ENCODE measurements around the gene KNTC1. TPM values are rescaled to one million over a fixed set of nuclear protein-coding genes. Genes with fewer than 3 reads are reported as not detected.

Gene KNTC1
- total RNA-seq, 2 donors from 2014 or later: 2.2 to 3.0 TPM

DNA sequence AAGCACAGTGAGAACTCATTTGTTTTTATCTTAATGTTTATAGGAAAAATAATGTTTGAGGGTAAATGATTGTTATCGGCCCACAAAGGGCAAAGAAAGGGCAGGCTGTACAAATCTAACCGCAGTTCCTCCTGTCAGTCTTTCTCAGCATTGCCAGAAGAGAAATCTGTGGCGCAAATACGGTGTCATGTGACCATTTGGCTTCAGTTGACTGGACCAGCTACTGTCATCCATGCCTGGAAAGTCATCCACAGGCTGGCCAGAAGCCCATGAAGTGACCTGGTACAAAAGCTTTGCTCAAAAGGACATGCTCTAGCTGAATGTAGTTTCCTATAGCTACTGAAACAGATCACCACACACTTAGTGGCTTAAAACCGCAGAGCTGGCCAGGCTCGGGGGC is 132.5 kb downstream of the KNTC1 start:
- H3K36me3 ChIP-seq: no peaks in the 10 kb centered on the region
- H3K27ac ChIP-seq: no peak overlapping the region
- H3K27me3 ChIP-seq: no peaks in the 10 kb centered on the region
- H3K4me1 ChIP-seq: no peaks in the 10 kb centered on the region
- no peak for DNase-seq (ENCODE audit: low spot score)
- H3K9me3 ChIP-seq: no peaks in the 10 kb centered on the region
- no peak overlapping the region for H3K4me3 ChIP-seq
- no peak for TF ChIP-seq CTCF (IDR thresholded peaks at IDR 0.05)

DNA sequence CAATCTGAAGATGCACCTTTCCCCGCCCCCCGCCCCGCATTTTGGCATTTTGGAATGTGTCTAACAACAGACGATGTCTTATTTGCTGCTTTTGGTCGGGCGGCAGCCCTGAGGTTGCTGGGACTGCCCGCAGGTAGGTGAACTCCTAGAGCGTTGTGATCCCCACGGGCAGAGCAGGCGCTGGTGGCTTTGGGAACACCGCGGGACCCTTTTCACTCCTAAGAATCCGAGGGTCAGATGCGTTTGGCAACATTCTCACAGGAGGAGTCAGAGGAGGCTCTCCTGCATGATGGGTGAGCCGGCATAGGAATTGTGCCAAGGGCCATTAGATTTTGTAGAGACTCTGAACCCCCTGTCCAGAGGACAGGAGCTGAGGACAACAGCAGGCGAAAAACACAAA is 134.2 kb downstream of the KNTC1 start:
- no peaks in the 10 kb centered on the region for H3K36me3 ChIP-seq
- no peaks in the 10 kb centered on the region for H3K27me3 ChIP-seq
- TF ChIP-seq CTCF (IDR thresholded peaks at IDR 0.05): no peak
- no peak overlapping the region for H3K27ac ChIP-seq
- H3K9me3 ChIP-seq: no peaks in the 10 kb centered on the region
- no peaks in the 10 kb centered on the region for H3K4me1 ChIP-seq
- no peak for DNase-seq (ENCODE audit: low spot score)
- no peak overlapping the region for H3K4me3 ChIP-seq

DNA sequence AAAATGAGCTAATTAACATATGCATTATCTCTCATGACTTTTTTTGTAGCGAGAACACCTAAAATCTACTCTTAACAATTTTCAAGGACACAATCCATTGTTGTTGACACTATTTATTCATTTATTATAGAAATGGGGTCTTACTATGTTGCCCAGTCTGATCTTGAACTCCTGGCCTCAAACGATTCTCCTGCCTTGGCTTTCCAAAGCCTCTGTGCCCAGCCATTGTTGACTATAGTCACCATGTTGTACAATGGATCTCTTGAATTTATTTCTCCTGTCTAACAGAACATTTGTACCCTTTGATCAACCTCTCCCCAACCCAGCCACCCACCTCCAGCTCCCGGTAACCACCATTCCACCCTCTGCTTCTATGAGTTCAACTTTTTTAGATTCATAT is 134.9 kb downstream of the KNTC1 start:
- no peak overlapping the region for H3K4me3 ChIP-seq

DNA sequence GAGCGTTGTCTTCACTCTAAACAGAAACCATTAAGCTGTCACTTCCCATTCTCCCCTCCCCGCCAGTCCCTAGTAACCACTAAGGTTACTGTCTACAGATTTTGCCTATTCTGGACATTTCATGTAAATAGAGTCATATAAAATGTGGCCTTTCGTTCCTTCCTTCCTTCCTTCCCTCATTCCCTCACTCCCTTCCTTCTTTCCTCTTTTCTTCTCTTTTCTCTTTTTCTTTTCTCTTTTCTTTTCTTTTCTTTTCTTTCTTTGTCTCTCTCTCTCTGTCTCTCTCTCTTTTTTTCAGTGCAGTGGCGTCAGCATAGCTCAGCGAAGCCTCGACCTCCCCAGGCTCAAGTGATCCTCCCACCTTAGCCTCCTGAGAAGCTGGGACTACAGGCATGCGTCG is 138.3 kb downstream of the KNTC1 start:
- no peak for TF ChIP-seq CTCF (IDR thresholded peaks at IDR 0.05)
- H3K9me3 ChIP-seq: no peaks in the 10 kb centered on the region

More for the DNA sequence above, 134.9 kb downstream of the KNTC1 start:
- Histone ChIP-seq H3K9me3 (no peaks in the 10 kb centered on the region), H3K27me3 (no peaks in the 10 kb centered on the region), H3K27ac (no peak overlapping the region), H3K4me1 (no peaks in the 10 kb centered on the region), H3K36me3 (no peaks in the 10 kb centered on the region)
- TF ChIP-seq CTCF (IDR thresholded peaks at IDR 0.05): no peak
- no peak for DNase-seq (ENCODE audit: low spot score)

GRCh38 chr12:122665759-122666158 is 138.7 kb downstream of the KNTC1 start:
- H3K4me1 ChIP-seq: no peaks in the 10 kb centered on the region
- H3K4me3 ChIP-seq: no peak overlapping the region
- no peaks in the 10 kb centered on the region for H3K9me3 ChIP-seq
- no peaks in the 10 kb centered on the region for H3K27me3 ChIP-seq
- TF ChIP-seq CTCF (IDR thresholded peaks at IDR 0.05): no peak
- no peak for DNase-seq (ENCODE audit: low spot score)
- no peak overlapping the region for H3K27ac ChIP-seq
- no peaks in the 10 kb centered on the region for H3K36me3 ChIP-seq

More for the DNA sequence above, 138.3 kb downstream of the KNTC1 start:
- no peak overlapping the region for H3K27ac ChIP-seq
- no peak overlapping the region for H3K4me3 ChIP-seq
- no peaks in the 10 kb centered on the region for H3K4me1 ChIP-seq
- no peaks in the 10 kb centered on the region for H3K36me3 ChIP-seq
- DNase-seq (ENCODE audit: low spot score): no peak
- H3K27me3 ChIP-seq: no peaks in the 10 kb centered on the region

DNA sequence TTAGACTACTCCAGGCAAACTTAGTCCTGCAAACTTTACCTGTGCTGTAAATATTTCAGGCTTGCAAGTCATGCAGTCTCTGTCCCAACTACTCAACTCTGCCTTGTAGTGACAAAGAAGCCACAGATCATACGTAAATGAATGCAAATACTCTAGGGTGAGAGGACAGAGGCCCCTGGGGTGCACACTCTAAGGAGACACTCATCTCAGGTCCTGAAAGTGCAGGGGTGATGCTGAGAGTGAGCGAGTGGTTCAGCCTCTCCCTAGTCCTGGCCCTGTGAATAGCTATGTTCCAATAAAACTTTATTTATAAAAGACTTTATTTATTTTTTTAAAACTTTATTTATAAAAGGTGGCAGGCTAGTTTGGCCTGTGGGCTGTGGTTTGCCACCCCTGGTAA is 141.2 kb downstream of the KNTC1 start:
- no peak overlapping the region for H3K27ac ChIP-seq
- no peaks in the 10 kb centered on the region for H3K9me3 ChIP-seq
- H3K4me1 ChIP-seq: no peaks in the 10 kb centered on the region
- H3K36me3 ChIP-seq: no peaks in the 10 kb centered on the region
- no peak for TF ChIP-seq CTCF (IDR thresholded peaks at IDR 0.05)
- no peak overlapping the region for H3K4me3 ChIP-seq
- H3K27me3 ChIP-seq: no peaks in the 10 kb centered on the region
- no peak for DNase-seq (ENCODE audit: low spot score)
